GM18508 (cell line): ENCODE results near the gene PTPRN2.

ENCODE experiments used
- ATAC-seq: cut with Tn5 transposase; IDR thresholded peaks from one replicate; pipeline ENCODE4 v1.9.1; 2021; ENCODE audit warnings: moderate number of reproducible peaks; ENCODE audit not compliant: insufficient read depth, unreplicated experiment

Gene PTPRN2

GRCh38 chr7:157689269-157690057 is 898.2 kb downstream of the PTPRN2 start:
- no peak for ATAC-seq

GRCh38 chr7:157688533-157689268 is 898.9 kb downstream of the PTPRN2 start:
- ATAC-seq, result no peak

- ATAC-seq, result no peak
These were observed 899.6 kb downstream of the PTPRN2 start for GRCh38 chr7:157687845-157688532.

GRCh38 chr7:157687158-157687557 is 900.5 kb downstream of the PTPRN2 start:
- no peak for ATAC-seq

- ATAC-seq, result no peak
These were observed 901.2 kb downstream of the PTPRN2 start for GRCh38 chr7:157686285-157686894.

- ATAC-seq, result no peak
These were observed 902.0 kb downstream of the PTPRN2 start for GRCh38 chr7:157685430-157686284.

GRCh38 chr7:157684909-157685429 is 902.7 kb downstream of the PTPRN2 start:
- ATAC-seq, result no peak

GRCh38 chr7:157684157-157684908 is 903.3 kb downstream of the PTPRN2 start:
- no peak for ATAC-seq

GRCh38 chr7:157683747-157684156 is 903.9 kb downstream of the PTPRN2 start:
- no peak for ATAC-seq

- ATAC-seq, result no peak
These were observed 904.5 kb downstream of the PTPRN2 start for GRCh38 chr7:157682946-157683746.

- ATAC-seq, result no peak
These were observed 905.3 kb downstream of the PTPRN2 start for GRCh38 chr7:157682064-157682945.

- ATAC-seq, result no peak
These were observed 908.0 kb downstream of the PTPRN2 start for GRCh38 chr7:157679607-157680006.

- no peak for ATAC-seq
These were observed 909.1 kb downstream of the PTPRN2 start for GRCh38 chr7:157678501-157678900.

GRCh38 chr7:157676456-157677255 is 911.0 kb downstream of the PTPRN2 start:
- ATAC-seq, result no peak

- ATAC-seq, result no peak
These were observed 911.6 kb downstream of the PTPRN2 start for GRCh38 chr7:157676001-157676400.

GRCh38 chr7:157675427-157675927 is 912.1 kb downstream of the PTPRN2 start:
- ATAC-seq, result no peak
